Measurements from ENCODE around the gene PEF1. TPM values are rescaled to one million over a fixed set of nuclear protein-coding genes. Genes with fewer than 3 reads are reported as not detected.
A peak's percentile ranks its signal among the peaks of the same experiment; 100 is the strongest.
"Not testable (repeated sequence)": the region's sequence is repeated elsewhere in the genome, so short reads cannot be mapped to it uniquely, and the experiment has no call there.

Gene PEF1
- total RNA-seq, 4 donors from 2014 or later: 71.3 to 109 (median 88.7) TPM

- Histone ChIP-seq H3K27me3 (no peaks in the 10 kb centered on the region), H3K36me3 (peaks cover 0 to 41% of the 10 kb centered on the region in 2 donors), H3K4me1 (peaks cover 0 to 80% (median 44%) of the 10 kb centered on the region in 3 donors), H3K4me3 (no peak overlapping the region), H3K27ac (peak overlapping the region; percentile 83 to 97 (median 93)), H3K9me3 (no peaks in the 10 kb centered on the region)
- 63% methylated on average over 9 of the region's 14 CpGs; no CpG with 5 or more reads in 1 of the 2 donors for WGBS, 2 donors (ENCODE audit: low coverage in 1 of 2)
- TF ChIP-seq POLR2AphosphoS5 (IDR thresholded peaks at IDR 0.05) (peak; percentile 13), CTCF (IDR thresholded peaks at IDR 0.05) (peak in 3 of 4 experiments; percentile 64 to 67 (median 66)), EP300 (IDR thresholded peaks at IDR 0.05) (no peak), POLR2A (IDR thresholded peaks at IDR 0.05) (peak in 1 of 2 donors; percentile 8)
- ATAC-seq: peak; percentile 47
Observed at GRCh38 chr1:31587720-31588423, 56.8 kb downstream of the PEF1 start.

- H3K27me3 ChIP-seq, ATAC-seq, H3K9me3 ChIP-seq, H3K4me3 ChIP-seq: not testable (repeated sequence)
- Histone ChIP-seq H3K4me1 (peaks cover 0 to 84% (median 48%) of the 10 kb centered on the region in 3 donors), H3K36me3 (peaks cover 0 to 41% of the 10 kb centered on the region in 2 donors), H3K27ac (peak overlapping the region; percentile 83 to 97 (median 93))
- WGBS, 2 donors (ENCODE audit: low coverage in 1 of 2): 81% methylated on average over 3 of the region's 5 CpGs; no CpG with 5 or more reads in 1 of the 2 donors
Observed at GRCh38 chr1:31587328-31587699, 57.4 kb downstream of the PEF1 start.

- no peaks in the 10 kb centered on the region for H3K9me3 ChIP-seq
- TF ChIP-seq EP300 (IDR thresholded peaks at IDR 0.05) (no peak), CTCF (IDR thresholded peaks at IDR 0.05) (no peak), POLR2A (IDR thresholded peaks at IDR 0.05) (no peak), POLR2AphosphoS5 (IDR thresholded peaks at IDR 0.05) (no peak)
- peak overlapping the region in 3 of 4 donors; percentile 92 to 97 (median 94) for H3K27ac ChIP-seq
- H3K36me3 ChIP-seq: peaks cover 0 to 41% of the 10 kb centered on the region in 2 donors
- 52 to 73% methylated on average over 3 to 5 of the region's 47 CpGs for WGBS, 2 donors (ENCODE audit: low coverage in 1 of 2)
- no peak overlapping the region for H3K4me3 ChIP-seq
- H3K27me3 ChIP-seq: no peaks in the 10 kb centered on the region
- ATAC-seq: no peak
- peaks cover 0 to 84% (median 54%) of the 10 kb centered on the region in 3 donors for H3K4me1 ChIP-seq
Observed at GRCh38 chr1:31586376-31587327, 58.0 kb downstream of the PEF1 start.

GRCh38 chr1:31585736-31586365 is 58.8 kb downstream of the PEF1 start:
- Histone ChIP-seq H3K36me3 (peaks cover 0 to 41% of the 10 kb centered on the region in 2 donors), H3K27ac (peak overlapping the region in 3 of 4 donors; percentile 92 to 97 (median 94)), H3K27me3 (no peaks in the 10 kb centered on the region), H3K9me3 (no peaks in the 10 kb centered on the region), H3K4me3 (no peak overlapping the region), H3K4me1 (peaks cover 0 to 87% (median 60%) of the 10 kb centered on the region in 3 donors)
- 78 to 88% methylated on average over 4 to 10 of the region's 11 CpGs for WGBS, 2 donors (ENCODE audit: low coverage in 1 of 2)
- TF ChIP-seq CTCF (IDR thresholded peaks at IDR 0.05) (no peak), EP300 (IDR thresholded peaks at IDR 0.05) (no peak)
- ATAC-seq: no peak

Data from gastroesophageal sphincter (tissue), 4 donors.